Measurements from ENCODE around the gene LILRB4.

- TF ChIP-seq EZH2 (IDR thresholded peaks at IDR 0.05; ENCODE audit: borderline replicate concordance) (no peak), CTCF (IDR thresholded peaks at IDR 0.05; ENCODE audit: poor library complexity) (no peak), EZH2phosphoT487 (IDR thresholded peaks at IDR 0.05; ENCODE audit: low read depth, severe bottlenecking, unreplicated experiment) (no peak)
Measured at GRCh38 chr19:54644056-54644455, 18.7 kb upstream of the LILRB4 start.

All from hepatocyte (in vitro differentiated cells).